Suprapubic skin (tissue), 4 donors: ENCODE measurements around the gene SCOC. TPM values are rescaled to one million over a fixed set of nuclear protein-coding genes. Genes with fewer than 3 reads are reported as not detected.
"Not testable (repeated sequence)": the region's sequence is repeated elsewhere in the genome, so short reads cannot be mapped to it uniquely, and the experiment has no call there.

Source experiments
- DNase-seq, 2 donors: peaks; one replicate each; pipeline ENCODE4 v3.0.0-alpha.2; 2019; ENCODE audit warnings: low spot score in 2 of 2
- H3K27ac ChIP-seq: fragments of 200-600 bp; sonication (generic); one replicate; pipeline ENCODE4 v1.5.1; 2019
- H3K27me3 ChIP-seq: fragments of 200-600 bp; sonication (generic); one replicate; pipeline ENCODE4 v1.5.1; 2019
- H3K36me3 ChIP-seq: fragments of 200-600 bp; sonication (generic); one replicate; pipeline ENCODE4 v1.5.1; 2019
- H3K4me1 ChIP-seq: fragments of 200-600 bp; sonication (generic); one replicate; pipeline ENCODE4 v1.5.1; 2019
- H3K4me3 ChIP-seq: fragments of 200-600 bp; sonication (generic); one replicate; pipeline ENCODE4 v1.5.1; 2019; ENCODE audit warnings: mild to moderate bottlenecking
- H3K9me3 ChIP-seq: fragments of 200-600 bp; sonication (generic); one replicate; pipeline ENCODE4 v1.5.1; 2019
- EP300 ChIP-seq: sonication (generic); formaldehyde crosslinking; IDR thresholded peaks from one replicate; pipeline ENCODE4 v1.6.1; 2017; ENCODE audit warnings: antibody characterized with exemption
- POLR2A ChIP-seq, 2 donors: fragments of 450-650 bp; IDR thresholded peaks; one replicate each; pipeline ENCODE4 v1.6.1; 2017; ENCODE audit warnings: antibody characterized with exemption in 2 of 2, mild to moderate bottlenecking in 2 of 2, moderate library complexity in 2 of 2
- POLR2AphosphoS5 ChIP-seq, 3 donors: sonication (generic); formaldehyde crosslinking; IDR thresholded peaks; one replicate each; pipeline ENCODE4 v1.6.1; 2017; ENCODE audit warnings: antibody characterized with exemption in 3 of 3
- WGBS: methylation state at CpG from one replicate; pipeline ENCODE4 v1.1.5; 2018; 5-methylcytosine and 5-hydroxymethylcytosine counted together
- total RNA-seq, 4 donors: library from RNA; depleted of rRNA; stranded (reverse); fragments of >200 nt; gene quantifications; one replicate each; pipeline ENCODE4 v1.1.0, GENCODE V29; 2016
- TF ChIP-seq, protein P1 (sequence below), 2 donors: fragments of 200-600 bp in 1 of 2; fragments of 450-650 bp in 1 of 2; sonication (generic) in 1 of 2; IDR thresholded peaks; one replicate each; pipeline ENCODE4 v1.5.1; 2016 to 2019; ENCODE audit warnings: antibody characterized with exemption in 2 of 2, mild to moderate bottlenecking in 1 of 2, moderate library complexity in 1 of 2

The SCOC gene
- total RNA-seq, 4 donors from 2014 or later: 26.9 to 42.9 (median 34.4) TPM

DNA sequence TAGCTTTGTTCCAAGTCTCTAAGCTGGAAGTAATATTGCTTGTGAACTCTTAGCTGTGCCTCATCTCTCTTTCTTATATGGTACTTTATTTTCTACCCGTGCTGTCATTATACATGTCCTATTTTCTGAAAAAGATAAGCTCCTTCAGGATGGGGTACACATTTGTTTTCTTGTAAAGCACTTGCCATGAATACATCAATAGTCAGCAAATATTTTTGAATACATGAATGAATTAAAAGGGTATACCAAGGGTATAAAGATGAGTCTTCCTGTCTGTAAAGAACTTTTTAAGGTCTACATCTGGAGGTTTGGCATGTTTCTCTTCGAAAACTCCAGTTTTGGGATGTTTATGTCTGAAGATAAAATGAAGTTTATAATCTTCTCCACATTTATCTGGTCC lies 26.7 kb downstream of the SCOC start:
- no peak for DNase-seq
- H3K9me3 ChIP-seq: no peaks in the 10 kb centered on the region
- no peak overlapping the region for H3K4me3 ChIP-seq
- H3K36me3 ChIP-seq: no peaks in the 10 kb centered on the region
- 65% methylated on average over 2 of the region's 2 CpGs for WGBS
- no peaks in the 10 kb centered on the region for H3K4me1 ChIP-seq
- TF ChIP-seq EP300 (no peak), POLR2A (IDR thresholded peaks at IDR 0.05) (no peak), POLR2AphosphoS5 (IDR thresholded peaks at IDR 0.05) (no peak)
- TF ChIP-seq, protein P1, sequence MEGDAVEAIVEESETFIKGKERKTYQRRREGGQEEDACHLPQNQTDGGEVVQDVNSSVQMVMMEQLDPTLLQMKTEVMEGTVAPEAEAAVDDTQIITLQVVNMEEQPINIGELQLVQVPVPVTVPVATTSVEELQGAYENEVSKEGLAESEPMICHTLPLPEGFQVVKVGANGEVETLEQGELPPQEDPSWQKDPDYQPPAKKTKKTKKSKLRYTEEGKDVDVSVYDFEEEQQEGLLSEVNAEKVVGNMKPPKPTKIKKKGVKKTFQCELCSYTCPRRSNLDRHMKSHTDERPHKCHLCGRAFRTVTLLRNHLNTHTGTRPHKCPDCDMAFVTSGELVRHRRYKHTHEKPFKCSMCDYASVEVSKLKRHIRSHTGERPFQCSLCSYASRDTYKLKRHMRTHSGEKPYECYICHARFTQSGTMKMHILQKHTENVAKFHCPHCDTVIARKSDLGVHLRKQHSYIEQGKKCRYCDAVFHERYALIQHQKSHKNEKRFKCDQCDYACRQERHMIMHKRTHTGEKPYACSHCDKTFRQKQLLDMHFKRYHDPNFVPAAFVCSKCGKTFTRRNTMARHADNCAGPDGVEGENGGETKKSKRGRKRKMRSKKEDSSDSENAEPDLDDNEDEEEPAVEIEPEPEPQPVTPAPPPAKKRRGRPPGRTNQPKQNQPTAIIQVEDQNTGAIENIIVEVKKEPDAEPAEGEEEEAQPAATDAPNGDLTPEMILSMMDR (IDR thresholded peaks at IDR 0.05): no peak
- H3K27ac ChIP-seq: no peak overlapping the region
- H3K27me3 ChIP-seq: no peaks in the 10 kb centered on the region

DNA sequence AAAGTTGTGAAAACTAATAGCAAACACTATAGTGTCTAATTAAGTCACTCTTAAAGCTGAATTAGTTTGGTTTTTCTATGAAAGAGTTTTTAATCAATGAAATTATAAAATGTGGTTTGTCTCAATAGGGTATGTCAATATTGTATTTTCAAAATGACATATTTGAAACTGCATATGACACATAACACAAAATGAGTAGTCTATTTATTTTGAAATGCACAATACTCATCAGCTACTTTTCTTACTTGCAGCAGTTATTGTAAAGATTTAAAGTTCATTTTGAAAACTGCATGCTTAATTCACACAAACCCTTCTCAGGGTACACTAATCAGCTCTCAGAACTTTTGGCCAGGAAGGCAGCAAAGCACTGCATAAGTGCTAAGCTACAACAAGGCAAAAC lies 32.8 kb downstream of the SCOC start:
- Histone ChIP-seq H3K36me3 (no peaks in the 10 kb centered on the region), H3K9me3 (no peaks in the 10 kb centered on the region), H3K4me1 (no peaks in the 10 kb centered on the region), H3K27ac (no peak overlapping the region), H3K4me3 (no peak overlapping the region), H3K27me3 (no peaks in the 10 kb centered on the region)
- TF ChIP-seq, protein P1 (IDR thresholded peaks at IDR 0.05): no peak
- TF ChIP-seq POLR2AphosphoS5 (IDR thresholded peaks at IDR 0.05): no peak
- no peak for TF ChIP-seq EP300
- TF ChIP-seq POLR2A (IDR thresholded peaks at IDR 0.05): no peak
- DNase-seq: no peak

DNA sequence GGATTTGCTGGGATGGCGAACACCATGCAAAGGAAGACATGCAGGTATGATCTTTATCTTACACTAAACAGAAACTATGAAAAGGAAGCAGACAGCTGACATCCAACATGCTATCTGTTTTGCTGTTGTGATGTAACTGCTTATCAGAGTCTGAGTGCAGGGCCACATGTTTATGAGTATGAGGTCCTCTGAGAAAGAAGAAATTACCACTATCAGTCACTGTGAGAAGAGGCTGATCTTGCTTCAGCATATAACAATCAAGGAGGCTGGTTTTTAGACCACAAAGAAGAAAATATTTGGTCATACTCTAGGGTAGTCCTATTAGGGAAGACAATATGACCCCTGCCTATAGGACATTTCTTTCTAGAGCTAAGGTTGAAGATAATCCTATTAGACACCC lies 35.5 kb downstream of the SCOC start:
- H3K27ac ChIP-seq: no peak overlapping the region
- no peaks in the 10 kb centered on the region for H3K27me3 ChIP-seq
- no peak overlapping the region for H3K4me3 ChIP-seq
- no peaks in the 10 kb centered on the region for H3K9me3 ChIP-seq
- H3K36me3 ChIP-seq: no peaks in the 10 kb centered on the region
- no peak for DNase-seq
- no peaks in the 10 kb centered on the region for H3K4me1 ChIP-seq
- 79% methylated on average over 1 of the region's 1 CpG for WGBS
- TF ChIP-seq EP300: no peak
- no peak for TF ChIP-seq POLR2A (IDR thresholded peaks at IDR 0.05)
- TF ChIP-seq, protein P1 (IDR thresholded peaks at IDR 0.05): no peak
- TF ChIP-seq POLR2AphosphoS5 (IDR thresholded peaks at IDR 0.05): no peak

DNA sequence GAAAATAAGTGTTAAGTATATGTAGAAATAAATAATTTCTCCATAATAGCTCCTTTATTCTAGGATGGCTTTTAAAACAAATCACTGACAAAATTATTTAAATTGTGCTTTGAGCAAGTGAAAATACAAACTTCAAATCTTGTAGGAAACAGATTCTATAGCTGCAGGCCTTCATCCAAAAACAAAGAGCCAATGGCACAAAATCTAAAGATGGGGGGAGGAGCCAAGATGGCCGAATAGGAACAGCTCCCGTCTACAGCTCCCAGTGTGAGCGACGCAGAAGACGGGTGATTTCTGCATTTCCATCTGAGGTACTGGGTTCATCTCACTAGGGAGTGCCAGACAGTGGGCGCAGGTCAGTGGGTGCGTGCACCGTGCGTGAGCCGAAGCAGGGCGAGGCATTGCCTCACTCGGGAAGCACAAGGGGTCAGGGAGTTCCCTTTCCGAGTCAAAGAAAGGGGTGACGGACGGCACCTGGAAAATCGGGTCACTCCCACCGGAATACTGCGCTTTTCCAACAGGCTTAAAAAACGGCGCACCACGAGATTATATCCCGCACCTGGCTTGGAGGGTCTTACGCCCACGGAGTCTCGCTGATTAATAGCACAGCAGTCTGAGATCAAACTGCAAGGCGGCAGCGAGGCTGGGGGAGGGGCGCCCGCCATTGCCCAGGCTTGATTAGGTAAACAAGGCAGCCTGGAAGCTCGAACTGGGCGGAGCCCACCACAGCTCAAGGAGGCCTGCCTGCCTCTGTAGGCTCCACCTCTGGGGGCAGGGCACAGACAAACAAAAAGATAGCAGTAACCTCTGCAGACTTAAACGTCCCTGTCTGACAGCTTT lies 39.9 kb downstream of the SCOC start:
- not testable (repeated sequence) for H3K27ac ChIP-seq, DNase-seq, H3K4me3 ChIP-seq, H3K4me1 ChIP-seq, H3K27me3 ChIP-seq, H3K9me3 ChIP-seq, H3K36me3 ChIP-seq
- WGBS: 91% methylated on average over 28 of the region's 32 CpGs

DNA sequence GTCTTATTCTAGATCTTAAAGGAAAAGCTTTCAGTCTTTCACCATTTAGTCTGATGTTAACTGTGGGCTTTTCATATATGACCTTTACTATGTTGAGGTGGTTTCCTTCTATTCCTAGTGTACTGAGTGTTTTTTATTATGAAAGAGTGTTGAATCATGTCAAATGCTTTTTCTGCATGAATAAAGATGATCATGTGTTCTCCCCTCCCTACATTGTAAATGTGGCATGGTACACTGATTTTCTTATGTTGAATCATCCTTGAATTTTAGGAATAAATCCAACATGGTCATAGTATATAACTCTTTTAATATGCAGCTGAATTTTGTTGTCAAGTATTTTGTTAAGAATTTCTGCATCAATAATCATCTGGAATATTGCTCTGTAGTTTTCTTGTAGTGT lies 49.7 kb downstream of the SCOC start:
- no peak overlapping the region for H3K4me3 ChIP-seq
- H3K9me3 ChIP-seq: no peaks in the 10 kb centered on the region
- DNase-seq: no peak
- peaks cover 17% of the 10 kb centered on the region for H3K27me3 ChIP-seq
- no peak overlapping the region for H3K27ac ChIP-seq
- H3K4me1 ChIP-seq: peaks cover 16% of the 10 kb centered on the region
- TF ChIP-seq POLR2A (IDR thresholded peaks at IDR 0.05): no peak
- TF ChIP-seq EP300: no peak
- H3K36me3 ChIP-seq: no peaks in the 10 kb centered on the region

DNA sequence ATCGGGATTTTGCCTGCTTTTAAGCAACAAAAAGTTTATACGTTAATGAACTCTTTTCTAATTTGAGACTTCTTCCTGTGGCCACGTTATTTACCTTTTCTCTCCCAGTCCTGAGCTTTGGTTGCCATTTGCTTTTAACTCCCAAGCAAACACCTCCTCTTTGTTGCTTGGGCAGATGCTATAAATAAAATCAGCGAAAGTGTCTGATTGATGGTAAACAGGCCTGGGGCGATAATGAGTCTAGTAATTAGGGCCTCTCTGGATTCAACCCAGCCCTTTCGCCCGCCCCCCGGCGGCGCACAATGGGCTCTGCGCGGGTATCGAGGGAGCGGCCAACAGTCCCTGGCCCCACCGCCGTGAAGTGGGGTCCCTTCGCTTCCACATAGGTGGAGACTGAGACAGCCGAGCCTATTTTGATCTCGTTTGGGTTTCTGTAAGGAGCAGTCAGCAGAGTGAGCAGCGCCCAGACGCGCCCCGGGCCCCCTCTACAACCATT lies 53.2 kb downstream of the SCOC start:
- TF ChIP-seq, protein P1 (IDR thresholded peaks at IDR 0.05): no peak
- no peak for TF ChIP-seq EP300
- TF ChIP-seq POLR2A (IDR thresholded peaks at IDR 0.05): no peak
- TF ChIP-seq POLR2AphosphoS5 (IDR thresholded peaks at IDR 0.05): no peak
- WGBS: 20% methylated on average over 9 of the region's 23 CpGs
- peak in 1 of 2 donors; percentile 41 for DNase-seq
- H3K27me3 ChIP-seq: peaks cover 19% of the 10 kb centered on the region
- H3K4me3 ChIP-seq: peak overlapping the region; percentile 63
- H3K9me3 ChIP-seq: no peaks in the 10 kb centered on the region
- H3K36me3 ChIP-seq: no peaks in the 10 kb centered on the region
- no peak overlapping the region for H3K27ac ChIP-seq
- peaks cover 16% of the 10 kb centered on the region for H3K4me1 ChIP-seq
